GM19395 (cell line): ENCODE data around the gene PNMA6E.

ENCODE experiments used
- ATAC-seq: cut with Tn5 transposase; IDR thresholded peaks from one replicate; pipeline ENCODE4 v1.9.1; 2021; ENCODE audit warnings: mild to moderate bottlenecking, moderate library complexity; ENCODE audit not compliant: unreplicated experiment

PNMA6E gene

GRCh38 chrX:153401133-153401764 lies at the start of gene PNMA6E:
Gene PNMA6E (minus strand): TSS chrX:153401350. CDS start chrX:153398849, 2,501 bp downstream.
- ATAC-seq: no peak

GRCh38 chrX:153450949-153451277 lies 49.8 kb upstream of the PNMA6E start:
- ATAC-seq: no peak

- no peak for ATAC-seq
Measured at GRCh38 chrX:153450114-153450948, 49.2 kb upstream of the PNMA6E start.

- ATAC-seq: no peak
Measured at GRCh38 chrX:153449368-153450113, 48.4 kb upstream of the PNMA6E start.

DNA sequence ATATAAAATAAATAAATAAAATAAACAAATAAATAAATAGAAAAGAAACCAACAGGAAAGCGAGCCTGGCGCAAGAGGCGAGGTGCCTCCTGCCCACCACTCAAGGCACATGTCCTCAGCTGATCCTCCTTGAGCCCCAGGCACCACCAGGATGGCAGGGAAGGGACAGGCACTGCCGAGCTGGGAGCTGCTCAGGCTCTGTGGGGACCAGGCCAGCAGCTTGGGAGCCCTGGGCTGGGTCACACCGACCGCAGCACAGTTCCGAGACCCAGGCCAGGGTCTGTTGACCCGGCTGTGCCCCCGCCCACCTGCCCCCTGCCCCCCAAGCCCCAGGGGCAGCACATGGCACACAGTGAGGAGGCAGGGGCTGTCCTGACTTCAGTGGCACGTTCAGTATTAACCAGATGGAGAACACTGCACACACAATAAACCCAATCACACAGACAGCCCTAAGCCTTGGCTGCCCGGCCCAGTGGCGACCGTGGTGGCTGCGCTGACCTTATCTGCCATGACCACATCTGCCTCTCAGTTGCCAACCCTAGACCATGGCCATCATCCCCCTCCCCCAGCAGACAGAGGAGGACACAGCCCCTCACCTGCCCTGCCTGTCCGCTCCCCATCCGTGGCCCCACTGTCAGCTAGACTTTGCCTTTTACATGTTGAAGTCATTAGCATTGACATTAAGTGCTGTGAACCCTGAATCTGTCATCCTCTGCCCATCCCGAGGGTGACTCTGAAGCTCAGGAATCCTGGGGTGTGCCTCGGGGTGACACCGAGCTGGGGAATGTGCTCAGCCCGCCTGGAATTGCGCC lies 47.6 kb upstream of the PNMA6E start:
- no peak for ATAC-seq

DNA sequence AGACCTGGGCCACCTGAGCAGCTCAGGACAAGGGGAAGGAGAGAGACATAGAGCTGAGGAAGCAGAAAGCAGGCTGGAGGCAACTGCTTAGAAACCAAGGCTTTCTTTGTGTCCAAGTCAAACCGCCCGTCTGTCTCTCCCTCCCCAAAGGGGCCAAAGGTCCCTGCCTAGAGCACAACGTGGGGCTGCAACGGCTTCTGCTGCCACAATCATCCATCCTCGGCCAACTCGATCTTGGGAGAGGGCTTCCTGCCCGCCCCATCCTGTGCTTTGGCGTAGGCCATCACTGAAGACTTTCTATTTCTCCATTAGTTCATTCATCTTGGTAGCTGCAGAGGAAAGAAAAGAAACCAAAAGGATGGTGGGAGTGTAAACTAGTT lies 46.4 kb upstream of the PNMA6E start:
- no peak for ATAC-seq

DNA sequence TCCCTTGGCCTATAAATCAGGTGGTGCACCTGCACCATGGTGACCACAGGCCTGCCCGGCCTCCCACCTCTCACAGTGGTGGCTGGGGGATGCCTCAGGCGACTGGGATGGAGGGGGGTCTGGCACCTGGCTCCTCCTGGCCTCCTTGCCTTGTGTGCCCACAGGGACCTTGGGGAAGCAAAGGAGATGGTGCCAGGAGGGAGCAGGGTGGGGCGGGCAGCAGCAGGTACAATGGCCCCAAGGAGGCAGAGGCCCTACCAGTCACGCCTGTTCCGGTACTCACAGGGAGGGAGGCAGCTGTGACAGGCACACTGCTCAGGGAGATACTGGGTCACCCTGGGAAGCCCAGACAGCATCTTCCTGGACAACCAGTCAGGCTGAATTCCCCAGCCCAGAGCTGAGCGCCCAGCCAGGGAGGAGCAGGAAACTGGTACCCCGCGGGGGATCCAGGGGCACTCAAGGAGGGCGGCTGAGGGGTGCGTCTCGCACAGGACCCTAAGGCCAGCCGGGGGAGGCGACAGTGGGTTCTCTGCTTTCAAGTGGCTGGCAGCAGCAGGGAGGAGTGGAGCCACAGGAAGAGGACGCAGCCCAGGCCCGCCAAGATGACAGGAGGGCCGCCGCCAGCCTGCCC lies 45.9 kb upstream of the PNMA6E start:
- ATAC-seq: no peak

DNA sequence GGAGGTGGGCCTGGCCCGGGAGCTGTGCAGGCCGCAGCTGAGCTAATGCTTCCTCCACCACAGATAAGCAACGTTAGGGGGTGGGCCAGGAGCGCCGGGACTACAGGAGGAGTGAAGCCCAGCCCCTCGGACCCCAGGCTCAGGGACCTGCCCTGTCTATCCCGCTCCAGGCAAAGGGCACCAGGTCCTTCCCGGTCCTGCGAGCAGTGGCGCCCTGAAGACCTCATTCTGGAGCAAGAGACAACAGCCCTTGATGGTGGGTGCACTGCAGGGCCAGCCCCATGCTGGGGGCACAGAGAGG lies 45.4 kb upstream of the PNMA6E start:
- ATAC-seq: no peak

DNA sequence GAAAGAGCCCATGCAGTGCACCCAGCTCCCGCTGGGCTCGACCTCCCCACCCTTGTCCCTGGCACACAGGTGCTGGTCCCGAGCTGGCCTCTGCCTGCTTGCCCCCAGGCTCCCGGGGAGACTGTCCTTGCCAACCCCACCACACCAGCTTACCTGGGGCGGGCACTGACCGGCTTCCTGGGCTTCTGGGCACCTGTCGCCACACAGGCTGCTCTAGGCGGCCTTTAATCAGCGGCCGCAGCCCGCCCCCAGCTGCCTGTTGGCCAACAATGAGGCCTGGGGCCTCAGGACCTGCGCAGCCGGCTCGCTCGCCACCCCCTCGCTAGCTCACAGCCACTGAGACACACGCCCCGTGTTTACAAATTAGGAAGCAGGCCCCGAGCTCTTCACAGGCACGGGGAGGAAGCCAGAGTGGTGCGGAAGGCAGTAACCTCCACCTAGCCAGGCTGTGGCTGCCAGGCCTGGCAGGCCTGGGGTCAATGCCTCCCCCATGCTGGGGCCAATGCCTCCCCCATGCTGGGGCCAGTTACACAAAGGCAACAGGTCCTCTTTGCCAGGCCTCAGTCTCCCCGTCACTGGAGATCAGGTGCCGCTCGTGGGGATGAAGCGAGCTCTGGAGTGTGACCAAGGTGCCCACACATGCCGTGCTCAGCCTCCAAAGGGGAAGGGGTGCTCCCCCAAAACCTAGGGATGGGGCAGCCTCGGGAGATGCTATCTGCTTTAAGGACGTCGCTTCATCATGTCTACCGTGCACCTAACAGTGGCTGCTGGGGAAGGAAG lies 44.9 kb upstream of the PNMA6E start, which contains the start of gene TREX2:
TSS of gene TREX2 (minus strand) at position 201 of the 780 bp plus-strand sequence. CDS start 626 bp downstream, outside the sequence.
- no peak for ATAC-seq

- ATAC-seq: no peak
Measured at GRCh38 chrX:153445106-153445855, 44.1 kb upstream of the PNMA6E start.

DNA sequence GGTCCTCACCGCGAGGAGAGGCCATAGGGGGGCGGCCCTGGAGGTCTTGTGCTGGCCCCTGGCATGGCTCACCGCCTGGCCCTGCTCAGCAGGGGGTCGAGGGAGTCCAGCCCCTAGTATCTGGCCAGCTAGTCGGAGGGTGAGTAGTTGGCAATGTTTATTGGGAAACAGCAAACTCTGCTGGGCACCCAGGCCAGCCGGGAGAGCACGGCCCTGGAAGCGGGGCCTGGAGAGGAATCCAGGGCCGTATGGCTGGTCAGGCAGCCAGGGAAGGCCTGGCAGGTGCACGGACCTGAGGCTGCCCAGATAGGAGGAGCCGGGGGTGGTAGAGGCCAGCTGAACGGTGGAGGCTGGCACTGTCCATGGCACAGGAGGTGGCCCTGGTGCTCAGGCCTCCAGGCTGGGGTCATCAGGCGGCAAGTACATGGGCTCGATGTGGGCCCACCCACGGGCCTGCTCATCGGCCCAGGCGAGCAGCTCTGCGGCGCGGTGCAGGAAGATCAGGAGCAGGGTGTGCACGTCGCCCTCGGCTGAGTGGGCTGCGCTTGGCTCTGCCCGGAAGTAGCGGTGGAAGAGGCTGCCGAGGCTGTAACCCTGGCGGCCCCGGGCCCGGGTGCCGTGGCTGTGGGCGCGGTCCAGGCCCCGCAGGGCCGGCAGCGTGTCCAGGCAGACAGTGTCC lies 43.3 kb upstream of the PNMA6E start:
- no peak for ATAC-seq

GRCh38 chrX:153443476-153444332 lies 42.6 kb upstream of the PNMA6E start:
- no peak for ATAC-seq

- no peak for ATAC-seq
Measured at GRCh38 chrX:153442463-153442862, 41.3 kb upstream of the PNMA6E start.

DNA sequence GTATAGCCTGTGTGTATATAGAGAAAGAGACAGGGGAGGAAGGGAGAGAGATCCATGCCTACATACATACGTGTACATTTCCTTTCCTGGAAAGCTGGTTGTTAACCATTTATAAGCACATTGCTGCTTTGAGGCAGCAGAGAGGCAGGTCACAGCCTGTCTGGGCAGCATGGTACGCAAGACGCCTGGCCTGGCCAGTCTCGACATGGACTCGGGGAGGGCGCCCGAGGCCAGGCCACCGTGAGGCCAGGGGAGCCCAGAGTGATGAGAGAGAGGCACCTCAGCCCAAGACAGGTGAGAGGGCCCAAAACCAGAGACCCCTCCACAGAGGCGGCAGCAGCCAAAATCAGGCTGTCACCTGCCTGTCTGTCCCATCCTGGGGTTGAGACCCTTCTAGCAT lies 40.8 kb upstream of the PNMA6E start:
- ATAC-seq: no peak

- no peak for ATAC-seq
Measured at GRCh38 chrX:153441296-153441695, 40.1 kb upstream of the PNMA6E start.

DNA sequence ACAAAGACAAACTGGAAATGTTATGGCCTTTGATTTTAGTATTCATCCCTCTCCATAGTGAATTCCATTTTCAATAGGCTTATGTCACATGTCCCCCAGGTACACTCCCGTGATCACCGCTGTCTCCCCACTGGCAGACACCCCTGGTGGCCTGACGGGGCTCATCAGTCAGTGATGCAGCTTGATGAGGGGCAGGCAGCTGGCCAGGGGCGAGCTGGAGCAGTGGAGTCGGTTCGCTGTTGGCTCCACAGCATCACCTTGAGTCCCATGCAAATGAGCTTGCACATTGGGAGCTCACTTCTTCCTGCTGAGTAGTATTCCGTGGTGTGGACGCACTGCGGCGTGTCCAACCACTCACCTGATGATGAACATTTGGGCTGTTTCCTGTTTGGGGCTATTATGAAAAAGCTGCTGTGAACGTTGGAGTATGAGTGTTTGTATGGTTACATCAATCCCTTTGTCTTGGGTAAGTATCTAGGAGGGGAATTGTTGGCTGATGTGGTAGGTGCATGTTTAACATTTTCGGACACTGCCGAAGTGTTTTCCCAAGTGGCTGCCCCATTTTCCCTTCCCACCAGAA lies 39.5 kb upstream of the PNMA6E start:
- ATAC-seq: no peak

GRCh38 chrX:153439977-153440376 lies 38.8 kb upstream of the PNMA6E start:
- ATAC-seq: no peak
